Right atrium auricular region (tissue), 2 donors: ENCODE results near the gene ZNF385B. TPM values are rescaled to one million over a fixed set of nuclear protein-coding genes. Genes with fewer than 3 reads are reported as not detected.

ENCODE experiments used
- DNase-seq: peaks from one replicate; pipeline ENCODE4 v3.0.0-alpha.2; 2019; ENCODE audit warnings: low spot score
- H3K27ac ChIP-seq, 2 donors: fragments of 200-600 bp; sonication (generic); 1 replicate in 1 of 2; 2 replicates in 1 of 2; pipeline ENCODE4 v1.5.1; 2016 to 2019
- H3K27me3 ChIP-seq, 2 donors: fragments of 200-600 bp; sonication (generic); one replicate each; pipeline versions ENCODE4 v1.5.1 to v1.6.0; 2017 to 2019
- H3K36me3 ChIP-seq: fragments of 200-600 bp; sonication (generic); one replicate; pipeline ENCODE4 v1.5.1; 2016
- H3K4me1 ChIP-seq, 2 donors: fragments of 200-600 bp; sonication (generic); one replicate each; pipeline versions ENCODE4 v1.5.1 to v1.6.0; 2017 to 2019
- H3K4me3 ChIP-seq, 2 donors: fragments of 200-600 bp; sonication (generic); 1 replicate in 1 of 2; 2 replicates in 1 of 2; pipeline ENCODE4 v1.5.1; 2017 to 2019; ENCODE audit warnings: mild to moderate bottlenecking in 1 of 2, moderate library complexity in 1 of 2
- H3K9me3 ChIP-seq, 2 donors: fragments of 200-600 bp; sonication (generic); one replicate each; pipeline ENCODE4 v1.5.1; 2019
- CTCF ChIP-seq, 2 donors: fragments of 200-600 bp; sonication (generic); IDR thresholded peaks; one replicate each; pipeline ENCODE4 v1.5.1; 2019; ENCODE audit warnings: antibody characterized with exemption in 2 of 2
- total RNA-seq, 2 donors: library from RNA; depleted of rRNA; stranded (reverse); fragments of >200 nt; gene quantifications; one replicate each; pipeline ENCODE4 v1.1.0, GENCODE V29; 2016

The ZNF385B gene
- total RNA-seq, 2 donors from 2014 or later: 23.2 to 33.3 TPM

DNA sequence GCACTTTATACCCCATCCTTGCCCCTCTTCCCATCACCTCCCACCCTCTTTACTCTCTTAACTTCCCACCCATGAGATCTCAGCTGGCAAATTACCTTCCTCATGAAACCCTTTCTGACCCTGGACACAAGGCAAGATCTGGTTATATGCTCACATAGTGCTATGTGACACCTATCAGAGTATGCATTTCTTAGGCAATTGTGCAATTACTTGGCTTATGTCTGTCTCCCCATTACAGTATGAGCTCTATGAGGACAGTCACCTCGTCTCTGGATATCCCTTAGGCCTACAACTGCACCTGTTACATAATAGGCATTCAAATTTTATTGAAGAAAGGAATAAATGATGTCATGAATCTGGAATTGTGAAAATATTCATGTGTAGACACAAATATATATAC is 91.4 kb downstream of the ZNF385B start:
- no peak for DNase-seq

GRCh38 chr2:179769323-179769722 is 92.1 kb downstream of the ZNF385B start:
- DNase-seq: no peak
- Histone ChIP-seq H3K27ac (peak overlapping the region in 1 of 2 donors; percentile 2), H3K27me3 (no peaks in the 10 kb centered on the region), H3K36me3 (no peaks in the 10 kb centered on the region), H3K9me3 (peaks cover 0 to under 1% of the 10 kb centered on the region in 2 donors), H3K4me3 (no peak overlapping the region), H3K4me1 (peaks cover 0 to 24% of the 10 kb centered on the region in 2 donors)
- no peak for TF ChIP-seq CTCF (IDR thresholded peaks at IDR 0.05)

More for the DNA sequence above, 91.4 kb downstream of the ZNF385B start:
- no peaks in the 10 kb centered on the region for H3K9me3 ChIP-seq
- H3K27me3 ChIP-seq: no peaks in the 10 kb centered on the region
- no peaks in the 10 kb centered on the region for H3K36me3 ChIP-seq
- no peak for TF ChIP-seq CTCF (IDR thresholded peaks at IDR 0.05)
- H3K4me1 ChIP-seq: peaks cover 0 to 24% of the 10 kb centered on the region in 2 donors
- no peak overlapping the region for H3K4me3 ChIP-seq
- no peak overlapping the region for H3K27ac ChIP-seq

GRCh38 chr2:179768765-179769164 is 92.6 kb downstream of the ZNF385B start:
- DNase-seq: no peak
- Histone ChIP-seq H3K27ac (peak overlapping the region in 1 of 2 donors; percentile 2), H3K9me3 (peaks cover 0 to 6% of the 10 kb centered on the region in 2 donors), H3K27me3 (no peaks in the 10 kb centered on the region), H3K4me3 (no peak overlapping the region), H3K36me3 (no peaks in the 10 kb centered on the region), H3K4me1 (peaks cover 0 to 24% of the 10 kb centered on the region in 2 donors)
- no peak for TF ChIP-seq CTCF (IDR thresholded peaks at IDR 0.05)

- H3K27ac ChIP-seq: no peak overlapping the region
- peaks cover 0 to 20% of the 10 kb centered on the region in 2 donors for H3K4me1 ChIP-seq
- no peaks in the 10 kb centered on the region for H3K27me3 ChIP-seq
- TF ChIP-seq CTCF (IDR thresholded peaks at IDR 0.05): no peak
- H3K4me3 ChIP-seq: no peak overlapping the region
- no peak for DNase-seq
- peaks cover 0 to 6% of the 10 kb centered on the region in 2 donors for H3K9me3 ChIP-seq
- no peaks in the 10 kb centered on the region for H3K36me3 ChIP-seq
Measured at GRCh38 chr2:179765666-179766065, 95.7 kb downstream of the ZNF385B start.

GRCh38 chr2:179764710-179765109 is 96.7 kb downstream of the ZNF385B start:
- no peak overlapping the region for H3K4me3 ChIP-seq
- no peak for DNase-seq

More at GRCh38 chr2:179764710-179765109, 96.7 kb downstream of the ZNF385B start:
- Histone ChIP-seq H3K27me3 (no peaks in the 10 kb centered on the region), H3K36me3 (no peaks in the 10 kb centered on the region), H3K9me3 (peaks cover 0 to 6% of the 10 kb centered on the region in 2 donors), H3K4me1 (peaks cover 0 to 15% of the 10 kb centered on the region in 2 donors), H3K27ac (no peak overlapping the region)
- no peak for TF ChIP-seq CTCF (IDR thresholded peaks at IDR 0.05)
